ENCODE data around the gene BOLA1.

- TF ChIP-seq POLR2AphosphoS5 (IDR thresholded peaks at IDR 0.05; ENCODE audit: low read depth) = no peak
- no peak for TF ChIP-seq CTCF (IDR thresholded peaks at IDR 0.05; ENCODE audit: insufficient read depth, low read length)
- TF ChIP-seq SPI1 (IDR thresholded peaks at IDR 0.05; ENCODE audit: borderline replicate concordance, low read depth) = no peak
- TF ChIP-seq GABPA (IDR thresholded peaks at IDR 0.05; ENCODE audit: low read depth) = no peak
- no peak for TF ChIP-seq REST (IDR thresholded peaks at IDR 0.05; ENCODE audit: insufficient replicate concordance, low read depth)
Observed at GRCh38 chr1:149936170-149936991, 37.0 kb downstream of the BOLA1 start, which contains the start of gene MTMR11.

Measured in HL-60 (cell line).